Neural cell (in vitro differentiated cells): ENCODE measurements around the gene BSX.

Experiments
- CTCF ChIP-seq: fragments of 450-650 bp; IDR thresholded peaks from 2 replicates; pipeline ENCODE4 v1.5.1; 2014; ENCODE audit warnings: antibody characterized with exemption, mild to moderate bottlenecking, moderate library complexity; ENCODE audit not compliant: poor library complexity, severe bottlenecking
- EP300 ChIP-seq: fragments of 450-650 bp; conservative IDR thresholded peaks from 2 replicates; pipeline ENCODE4 v1.6.1; 2014; ENCODE audit warnings: antibody characterized with exemption, mild to moderate bottlenecking, moderate library complexity; ENCODE audit not compliant: poor library complexity, severe bottlenecking
- EZH2 ChIP-seq: fragments of 200-600, 300-800 bp; shearing (Covaris generic), sonication (generic); IDR thresholded peaks from 2 replicates; pipeline ENCODE4 v1.6.1; 2014; ENCODE audit warnings: antibody characterized with exemption, low read length, borderline replicate concordance, mild to moderate bottlenecking; ENCODE audit not compliant: insufficient read depth, poor library complexity, severe bottlenecking
- MXI1 ChIP-seq: fragments of 450-650 bp; conservative IDR thresholded peaks from 2 replicates; pipeline ENCODE4 v1.6.1; 2014; ENCODE audit warnings: antibody characterized with exemption, mild to moderate bottlenecking; ENCODE audit not compliant: poor library complexity, severe bottlenecking
- POLR2AphosphoS5 ChIP-seq: IDR thresholded peaks from 2 replicates; pipeline ENCODE4 v1.6.1; 2012
- RAD21 ChIP-seq: fragments of 450-650 bp; conservative IDR thresholded peaks from 2 replicates; pipeline ENCODE4 v1.6.1; 2014; ENCODE audit warnings: antibody characterized with exemption, mild to moderate bottlenecking, moderate library complexity
- SMC3 ChIP-seq: fragments of 450-650 bp; conservative IDR thresholded peaks from 2 replicates; pipeline ENCODE4 v1.6.1; 2014; ENCODE audit warnings: antibody characterized with exemption, mild to moderate bottlenecking, moderate library complexity; ENCODE audit not compliant: poor library complexity
- TAF1 ChIP-seq: IDR thresholded peaks from 2 replicates; pipeline ENCODE4 v1.6.1; 2012; ENCODE audit warnings: low read depth

GRCh38 chr11:122931510-122931909 lies 50.1 kb downstream of the BSX start:
- TF ChIP-seq CTCF, result no peak
- TF ChIP-seq RAD21, result no peak
- no peak for TF ChIP-seq POLR2AphosphoS5
- TF ChIP-seq SMC3, result no peak
- TF ChIP-seq MXI1, result no peak
- no peak for TF ChIP-seq TAF1
- TF ChIP-seq EP300, result no peak
- TF ChIP-seq EZH2, result no peak
